ENCODE data around the gene ZCCHC24. TPM values are rescaled to one million over a fixed set of nuclear protein-coding genes. Genes with fewer than 3 reads are reported as not detected.

Gene ZCCHC24
- total RNA-seq, 3 donors from 2014 or later (not counting 1 experiment from before 2014, with no cell fraction given): 2.8 to 4.0 (median 3.6) TPM

- Mint-ChIP-seq H3K27ac (no peak overlapping the region), H3K4me1 (no peaks in the 10 kb centered on the region), H3K27me3 (ENCODE audit: low read depth in 2 of 2) (peaks cover 13 to 26% of the 10 kb centered on the region in 2 donors), H3K9me3 (no peaks in the 10 kb centered on the region), H3K36me3 (no peaks in the 10 kb centered on the region), H3K4me3 (no peak overlapping the region)
- H3K27me3 ChIP-seq (ENCODE audit: control insufficient read depth, insufficient read depth, low read length): no peaks in the 10 kb centered on the region
- no peaks in the 10 kb centered on the region for H3K36me3 ChIP-seq (ENCODE audit: control insufficient read depth, insufficient read depth, low read length)
- H3K27ac ChIP-seq (ENCODE audit: low read length): no peak overlapping the region
- no peak for TF ChIP-seq CTCF (IDR thresholded peaks at IDR 0.05)
- no peaks in the 10 kb centered on the region for H3K9me3 ChIP-seq (ENCODE audit: control insufficient read depth, insufficient read depth, low read length)
- WGBS (ENCODE audit: insufficient coverage): 90% methylated on average over 5 of the region's 5 CpGs
- no peak overlapping the region for H3K4me3 ChIP-seq (ENCODE audit: low read length)
- intact Hi-C loops (cut with micrococcal nuclease): no loop called here
- no peaks in the 10 kb centered on the region for H3K4me1 ChIP-seq (ENCODE audit: control insufficient read depth, insufficient read depth, low read length)
- DNase-seq: no peak
- ATAC-seq: no peak
Measured at GRCh38 chr10:79472951-79473350, 27.5 kb upstream of the ZCCHC24 start.

GRCh38 chr10:79472449-79472848, 27.0 kb upstream of the ZCCHC24 start:
- Mint-ChIP-seq H3K9me3 (no peaks in the 10 kb centered on the region), H3K4me1 (no peaks in the 10 kb centered on the region), H3K27me3 (ENCODE audit: low read depth in 2 of 2) (peaks cover 10 to 21% of the 10 kb centered on the region in 2 donors), H3K4me3 (no peak overlapping the region), H3K27ac (no peak overlapping the region), H3K36me3 (no peaks in the 10 kb centered on the region)
- DNase-seq (no peak), ATAC-seq (no peak)
- Histone ChIP-seq H3K36me3 (ENCODE audit: control insufficient read depth, insufficient read depth, low read length) (no peaks in the 10 kb centered on the region), H3K4me3 (ENCODE audit: low read length) (no peak overlapping the region), H3K27me3 (ENCODE audit: control insufficient read depth, insufficient read depth, low read length) (no peaks in the 10 kb centered on the region), H3K27ac (ENCODE audit: low read length) (no peak overlapping the region), H3K4me1 (ENCODE audit: control insufficient read depth, insufficient read depth, low read length) (no peaks in the 10 kb centered on the region), H3K9me3 (ENCODE audit: control insufficient read depth, insufficient read depth, low read length) (no peaks in the 10 kb centered on the region)
- intact Hi-C loops (cut with micrococcal nuclease): no loop called here
- no peak for TF ChIP-seq CTCF (IDR thresholded peaks at IDR 0.05)
- WGBS (ENCODE audit: insufficient coverage): over 99% methylated on average over 6 of the region's 7 CpGs

GRCh38 chr10:79471776-79472175, 26.4 kb upstream of the ZCCHC24 start:
- TF ChIP-seq CTCF (IDR thresholded peaks at IDR 0.05): no peak
- Mint-ChIP-seq H3K4me1 (no peaks in the 10 kb centered on the region), H3K4me3 (no peak overlapping the region), H3K9me3 (no peaks in the 10 kb centered on the region), H3K27ac (no peak overlapping the region), H3K27me3 (ENCODE audit: low read depth in 2 of 2) (peaks cover 10 to 14% of the 10 kb centered on the region in 2 donors), H3K36me3 (no peaks in the 10 kb centered on the region)
- 87% methylated on average over 4 of the region's 4 CpGs for WGBS (ENCODE audit: insufficient coverage)
- Histone ChIP-seq H3K27ac (ENCODE audit: low read length) (no peak overlapping the region), H3K9me3 (ENCODE audit: control insufficient read depth, insufficient read depth, low read length) (no peaks in the 10 kb centered on the region), H3K27me3 (ENCODE audit: control insufficient read depth, insufficient read depth, low read length) (no peaks in the 10 kb centered on the region), H3K36me3 (ENCODE audit: control insufficient read depth, insufficient read depth, low read length) (no peaks in the 10 kb centered on the region), H3K4me3 (ENCODE audit: low read length) (no peak overlapping the region), H3K4me1 (ENCODE audit: control insufficient read depth, insufficient read depth, low read length) (no peaks in the 10 kb centered on the region)
- ATAC-seq (no peak), DNase-seq (no peak)
- intact Hi-C loops (cut with micrococcal nuclease): no loop called here

DNA sequence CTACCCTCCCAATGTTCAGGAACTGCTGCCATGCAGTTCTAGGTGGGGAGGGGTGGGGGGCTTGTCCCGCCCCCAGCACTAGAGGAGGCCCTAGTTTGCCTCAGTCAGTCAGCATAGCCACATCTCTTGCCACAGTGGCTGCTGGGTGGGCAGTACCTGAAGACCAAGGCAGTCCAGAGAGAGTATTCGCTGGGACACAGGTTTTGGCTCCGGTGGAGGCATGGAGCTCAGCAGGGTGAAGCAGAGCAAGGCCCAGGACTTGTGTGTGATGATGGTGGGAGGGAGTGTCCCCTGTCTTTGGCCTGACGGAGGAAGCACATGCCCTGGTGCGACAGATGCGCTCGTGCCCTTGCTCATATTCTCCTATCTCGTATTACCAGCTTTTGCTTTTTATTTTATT, 24.7 kb upstream of the ZCCHC24 start:
- 85% methylated on average over 5 of the region's 8 CpGs for WGBS (ENCODE audit: insufficient coverage)

More for the DNA sequence above, 24.7 kb upstream of the ZCCHC24 start:
- H3K27ac ChIP-seq (ENCODE audit: low read length): no peak overlapping the region
- no peaks in the 10 kb centered on the region for H3K9me3 Mint-ChIP-seq
- H3K4me3 Mint-ChIP-seq: no peak overlapping the region
- H3K9me3 ChIP-seq (ENCODE audit: control insufficient read depth, insufficient read depth, low read length): no peaks in the 10 kb centered on the region
- DNase-seq: no peak
- TF ChIP-seq CTCF (IDR thresholded peaks at IDR 0.05): no peak
- H3K27me3 Mint-ChIP-seq (ENCODE audit: low read depth in 2 of 2): peaks cover 1 to 6% of the 10 kb centered on the region in 2 donors
- H3K27ac Mint-ChIP-seq: no peak overlapping the region
- H3K4me3 ChIP-seq (ENCODE audit: low read length): no peak overlapping the region
- H3K4me1 Mint-ChIP-seq: no peaks in the 10 kb centered on the region
- intact Hi-C loops (cut with micrococcal nuclease): no loop called here
- H3K36me3 Mint-ChIP-seq: no peaks in the 10 kb centered on the region
- no peaks in the 10 kb centered on the region for H3K4me1 ChIP-seq (ENCODE audit: control insufficient read depth, insufficient read depth, low read length)
- no peak for ATAC-seq
- H3K27me3 ChIP-seq (ENCODE audit: control insufficient read depth, insufficient read depth, low read length): no peaks in the 10 kb centered on the region
- no peaks in the 10 kb centered on the region for H3K36me3 ChIP-seq (ENCODE audit: control insufficient read depth, insufficient read depth, low read length)

Data from natural killer cell (primary cell).